Uterus (tissue), 4 donors: ENCODE measurements around the gene KIRREL3. TPM values are rescaled to one million over a fixed set of nuclear protein-coding genes. Genes with fewer than 3 reads are reported as not detected.

Source experiments
- DNase-seq, 2 donors: peaks; one replicate each; pipeline ENCODE4 v3.0.0-alpha.2; 2019 to 2020
- H3K27ac ChIP-seq, 2 donors: fragments of 200-600 bp; sonication (generic); 1 replicate in 1 of 2; 2 replicates in 1 of 2; pipeline ENCODE4 v1.5.1; 2016 to 2018
- H3K27me3 ChIP-seq, 2 donors: fragments of 200-600 bp; sonication (generic); one replicate each; pipeline ENCODE4 v1.5.1; 2018 to 2019; ENCODE audit warnings: control low read depth in 1 of 2
- H3K36me3 ChIP-seq, 2 donors: fragments of 200-600 bp; sonication (generic); one replicate each; pipeline ENCODE4 v1.5.1; 2019; ENCODE audit warnings: control low read depth in 1 of 2
- H3K4me1 ChIP-seq, 2 donors: fragments of 200-600 bp; sonication (generic); one replicate each; pipeline ENCODE4 v1.5.1; 2018 to 2019; ENCODE audit warnings: control low read depth in 1 of 2
- H3K4me3 ChIP-seq, 2 donors: fragments of 200-600 bp; sonication (generic); 1 replicate in 1 of 2; 2 replicates in 1 of 2; pipeline ENCODE4 v1.5.1; 2018 to 2019; ENCODE audit warnings: mild to moderate bottlenecking in 1 of 2
- H3K9me3 ChIP-seq, 2 donors: fragments of 200-600 bp; sonication (generic); one replicate each; pipeline ENCODE4 v1.5.1; 2019; ENCODE audit warnings: control low read depth in 1 of 2
- POLR2A ChIP-seq, 2 donors: fragments of 450-650 bp; IDR thresholded peaks; one replicate each; pipeline ENCODE4 v1.6.1; 2016; ENCODE audit warnings: antibody characterized with exemption in 2 of 2, mild to moderate bottlenecking in 1 of 2, moderate library complexity in 1 of 2
- intact Hi-C: fragments of 100-400 bp; cut with DNase I; formaldehyde crosslinking; loops from one replicate; pipeline ENCODE4 v1.15.1; 2023; ENCODE audit warnings: low total_unique reads
- total RNA-seq, 4 donors: library from RNA; depleted of rRNA in 3 of 4; stranded (reverse); fragments of >200 nt in 3 of 4; gene quantifications; one replicate each; pipeline versions ENCODE4 v1.1.0 to v1.2.4, GENCODE V29; 2014 to 2023
- TF ChIP-seq, protein P1 (sequence below), 4 experiments: fragments of 200-600 bp in 2 of 4; fragments of 450-650 bp in 2 of 4; sonication (generic) in 2 of 4; IDR thresholded peaks; one replicate each; pipeline ENCODE4 v1.5.1; 2016 to 2019; ENCODE audit warnings: antibody characterized with exemption in 4 of 4, mild to moderate bottlenecking in 2 of 4, moderate library complexity in 1 of 4
- donor health status: DM: yes; HTN: yes; CAD: no.

Gene KIRREL3
- total RNA-seq, 4 donors from 2014 or later, result 10.0 TPM; not detected in 3

DNA sequence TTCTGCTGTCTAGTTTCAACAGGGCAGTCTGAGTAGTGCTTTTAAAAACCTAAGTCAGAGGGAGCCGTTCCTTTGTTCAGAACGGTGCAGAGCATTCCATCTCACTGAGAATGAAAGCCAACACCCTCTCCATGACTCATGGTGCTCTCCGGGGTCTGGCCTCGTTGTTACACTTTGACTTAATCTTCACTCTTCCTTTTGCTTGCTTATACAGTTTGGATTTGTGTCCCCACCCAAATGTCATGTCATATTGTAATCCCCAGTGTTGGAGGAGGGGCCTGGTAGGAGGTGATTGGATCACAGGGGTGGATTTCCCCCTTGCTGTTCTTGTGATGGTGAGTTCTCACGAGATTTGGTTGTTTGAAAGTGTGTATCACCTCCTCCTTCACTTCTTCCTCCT lies 352.8 kb downstream of the KIRREL3 start:
- intact Hi-C loops, result no loop called here
- Histone ChIP-seq H3K27me3 (no peaks in the 10 kb centered on the region), H3K9me3 (no peaks in the 10 kb centered on the region), H3K4me3 (no peak overlapping the region), H3K4me1 (no peaks in the 10 kb centered on the region), H3K36me3 (no peaks in the 10 kb centered on the region), H3K27ac (no peak overlapping the region)
- TF ChIP-seq, protein P1, sequence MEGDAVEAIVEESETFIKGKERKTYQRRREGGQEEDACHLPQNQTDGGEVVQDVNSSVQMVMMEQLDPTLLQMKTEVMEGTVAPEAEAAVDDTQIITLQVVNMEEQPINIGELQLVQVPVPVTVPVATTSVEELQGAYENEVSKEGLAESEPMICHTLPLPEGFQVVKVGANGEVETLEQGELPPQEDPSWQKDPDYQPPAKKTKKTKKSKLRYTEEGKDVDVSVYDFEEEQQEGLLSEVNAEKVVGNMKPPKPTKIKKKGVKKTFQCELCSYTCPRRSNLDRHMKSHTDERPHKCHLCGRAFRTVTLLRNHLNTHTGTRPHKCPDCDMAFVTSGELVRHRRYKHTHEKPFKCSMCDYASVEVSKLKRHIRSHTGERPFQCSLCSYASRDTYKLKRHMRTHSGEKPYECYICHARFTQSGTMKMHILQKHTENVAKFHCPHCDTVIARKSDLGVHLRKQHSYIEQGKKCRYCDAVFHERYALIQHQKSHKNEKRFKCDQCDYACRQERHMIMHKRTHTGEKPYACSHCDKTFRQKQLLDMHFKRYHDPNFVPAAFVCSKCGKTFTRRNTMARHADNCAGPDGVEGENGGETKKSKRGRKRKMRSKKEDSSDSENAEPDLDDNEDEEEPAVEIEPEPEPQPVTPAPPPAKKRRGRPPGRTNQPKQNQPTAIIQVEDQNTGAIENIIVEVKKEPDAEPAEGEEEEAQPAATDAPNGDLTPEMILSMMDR (IDR thresholded peaks at IDR 0.05), result no peak
- TF ChIP-seq POLR2A (IDR thresholded peaks at IDR 0.05), result no peak
- DNase-seq, result no peak

DNA sequence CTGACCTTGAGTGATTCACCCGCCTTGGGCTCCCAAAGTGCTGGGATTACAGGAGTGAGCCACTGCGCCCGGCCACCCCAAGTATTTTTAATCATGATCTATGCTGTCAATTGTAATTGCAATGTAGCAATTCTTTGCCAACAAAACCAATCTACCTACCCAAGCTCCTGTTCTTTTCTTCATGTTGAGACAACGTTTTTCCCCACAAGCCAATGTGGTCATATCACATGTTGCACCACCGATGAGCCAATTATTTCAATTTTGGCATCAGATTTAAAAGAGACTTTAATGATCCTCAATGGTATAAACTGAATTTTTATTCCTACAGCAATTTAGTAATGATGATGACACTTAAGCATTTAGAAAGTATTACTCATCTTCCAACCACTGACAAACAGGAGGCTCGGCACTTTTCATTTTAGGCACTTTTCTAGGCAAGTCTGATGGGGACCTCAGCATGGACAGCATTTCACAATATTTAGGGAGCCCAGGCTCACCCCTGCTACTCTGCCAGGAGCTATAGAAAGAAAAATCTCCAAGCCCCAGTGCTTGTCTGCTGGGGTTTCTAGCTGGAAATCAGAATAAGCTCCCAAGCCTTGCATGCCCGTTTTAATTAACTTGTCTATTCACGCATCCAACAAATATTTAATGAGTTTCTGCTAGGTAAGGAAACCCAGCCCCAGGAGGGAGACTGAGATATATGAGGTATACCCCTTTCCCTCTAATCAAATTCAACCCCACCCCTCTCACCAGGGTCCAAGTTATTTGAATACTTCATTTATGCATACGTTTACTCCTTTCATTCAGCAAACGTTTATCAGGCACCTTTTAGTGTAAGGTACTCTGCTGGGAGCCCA lies 353.6 kb downstream of the KIRREL3 start:
- intact Hi-C loops, result no loop called here
- H3K27me3 ChIP-seq, result no peaks in the 10 kb centered on the region
- TF ChIP-seq, protein P1 (IDR thresholded peaks at IDR 0.05), result no peak
- TF ChIP-seq POLR2A (IDR thresholded peaks at IDR 0.05), result no peak
- H3K4me1 ChIP-seq, result no peaks in the 10 kb centered on the region
- H3K36me3 ChIP-seq, result no peaks in the 10 kb centered on the region
- H3K27ac ChIP-seq, result no peak overlapping the region
- H3K9me3 ChIP-seq, result no peaks in the 10 kb centered on the region
- no peak for DNase-seq
- H3K4me3 ChIP-seq, result no peak overlapping the region

GRCh38 chr11:126645186-126645585 lies 355.4 kb downstream of the KIRREL3 start:
- no peak overlapping the region for H3K27ac ChIP-seq
- DNase-seq, result no peak
- H3K27me3 ChIP-seq, result no peaks in the 10 kb centered on the region
- TF ChIP-seq, protein P1 (IDR thresholded peaks at IDR 0.05), result no peak
- TF ChIP-seq POLR2A (IDR thresholded peaks at IDR 0.05), result no peak
- H3K36me3 ChIP-seq, result no peaks in the 10 kb centered on the region
- no peaks in the 10 kb centered on the region for H3K9me3 ChIP-seq
- no peak overlapping the region for H3K4me3 ChIP-seq
- intact Hi-C loops, result no loop called here
- no peaks in the 10 kb centered on the region for H3K4me1 ChIP-seq

- no peaks in the 10 kb centered on the region for H3K36me3 ChIP-seq
- no peak overlapping the region for H3K27ac ChIP-seq
- no peak for DNase-seq
- H3K4me3 ChIP-seq, result no peak overlapping the region
- no peaks in the 10 kb centered on the region for H3K27me3 ChIP-seq
- no peaks in the 10 kb centered on the region for H3K4me1 ChIP-seq
- TF ChIP-seq POLR2A (IDR thresholded peaks at IDR 0.05), result no peak
- TF ChIP-seq, protein P1 (IDR thresholded peaks at IDR 0.05), result no peak
- intact Hi-C loops, result no loop called here
- H3K9me3 ChIP-seq, result no peaks in the 10 kb centered on the region
Observed at GRCh38 chr11:126640186-126640585, 360.4 kb downstream of the KIRREL3 start.

GRCh38 chr11:126639692-126640091 lies 360.9 kb downstream of the KIRREL3 start:
- H3K27me3 ChIP-seq, result no peaks in the 10 kb centered on the region
- no peak overlapping the region for H3K27ac ChIP-seq
- DNase-seq, result no peak
- no peaks in the 10 kb centered on the region for H3K4me1 ChIP-seq
- TF ChIP-seq POLR2A (IDR thresholded peaks at IDR 0.05), result no peak
- TF ChIP-seq, protein P1 (IDR thresholded peaks at IDR 0.05), result no peak
- H3K36me3 ChIP-seq, result no peaks in the 10 kb centered on the region
- intact Hi-C loops, result no loop called here
- H3K4me3 ChIP-seq, result no peak overlapping the region
- H3K9me3 ChIP-seq, result no peaks in the 10 kb centered on the region
